ENCODE results near the gene MTHFSD.

Gene MTHFSD

GRCh38 chr16:86562356-86562755, 7.3 kb upstream of the MTHFSD start:
- H3K27ac ChIP-seq: no peak overlapping the region
- TF ChIP-seq ZFX (IDR thresholded peaks at IDR 0.05; ENCODE audit: borderline replicate concordance) (no peak), CTCF (IDR thresholded peaks at IDR 0.05) (no peak)

DNA sequence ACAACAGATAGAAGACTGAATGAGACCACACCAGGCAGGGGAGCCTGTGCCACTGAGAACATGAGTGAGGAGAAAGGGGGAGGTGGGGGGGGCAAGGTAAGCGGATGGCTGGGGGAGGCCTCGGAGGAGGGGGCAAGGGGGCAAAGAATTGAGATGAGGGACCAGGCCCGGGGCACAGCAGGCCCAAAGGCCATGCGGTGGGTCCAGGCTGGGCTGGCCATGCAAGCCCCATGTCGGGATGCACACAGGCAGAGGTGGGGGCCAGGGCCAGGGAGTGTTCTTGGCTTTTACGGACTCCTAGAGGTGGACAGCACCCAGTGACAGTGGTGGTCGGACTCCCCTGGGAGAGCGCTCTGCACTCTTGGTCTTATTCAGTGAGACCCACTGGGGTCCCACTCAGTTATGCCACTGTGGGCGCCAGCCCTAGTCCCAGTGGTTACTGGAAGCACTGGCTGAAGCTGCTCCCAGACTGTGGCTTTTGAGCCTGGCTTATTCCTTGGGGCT, 4.8 kb upstream of the MTHFSD start:
- H3K27ac ChIP-seq: no peak overlapping the region
- TF ChIP-seq CTCF (IDR thresholded peaks at IDR 0.05) (no peak), ZFX (IDR thresholded peaks at IDR 0.05; ENCODE audit: borderline replicate concordance) (no peak)

DNA sequence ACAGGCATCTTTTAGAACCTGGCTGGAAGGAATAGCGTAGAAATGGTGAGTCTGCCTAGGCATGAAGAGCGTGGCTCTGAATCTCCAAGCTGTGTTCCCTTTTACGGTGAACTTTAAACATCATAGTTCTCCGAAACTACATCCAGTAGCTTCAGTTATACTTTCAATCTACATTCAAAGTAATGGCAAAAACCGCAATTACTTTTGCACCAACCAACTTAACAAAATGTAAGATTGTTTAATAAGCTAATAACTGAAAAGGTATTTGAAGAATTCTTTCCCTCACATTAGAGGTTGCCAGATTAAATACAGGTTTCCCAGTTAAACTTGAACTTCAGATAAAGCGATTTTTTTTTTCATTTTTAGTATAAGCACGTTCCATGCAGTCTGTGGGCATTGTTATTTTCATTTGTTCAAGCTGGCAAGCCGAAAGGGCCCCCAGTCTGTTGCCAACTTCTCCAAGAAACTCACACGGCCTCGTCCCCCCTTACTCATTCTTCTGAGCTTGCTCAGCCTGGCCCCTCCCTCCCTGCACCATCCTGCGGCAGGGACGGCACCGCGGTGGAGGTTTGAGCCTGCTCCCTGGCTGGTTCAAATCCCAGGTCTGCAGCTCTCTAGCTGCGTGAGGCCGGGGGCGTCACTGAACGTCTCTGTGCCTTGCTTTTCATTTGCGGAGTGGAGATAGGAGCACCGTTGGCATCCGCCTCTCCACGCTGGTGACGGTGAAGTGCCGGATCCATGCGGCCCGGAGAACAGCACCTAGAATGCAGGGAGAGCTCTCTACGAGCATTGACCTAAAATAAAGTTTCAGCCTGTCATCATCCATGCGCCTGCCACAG, 3.5 kb upstream of the MTHFSD start:
- TF ChIP-seq CTCF (IDR thresholded peaks at IDR 0.05) (no peak), ZFX (IDR thresholded peaks at IDR 0.05; ENCODE audit: borderline replicate concordance) (no peak)
- no peak overlapping the region for H3K27ac ChIP-seq

DNA sequence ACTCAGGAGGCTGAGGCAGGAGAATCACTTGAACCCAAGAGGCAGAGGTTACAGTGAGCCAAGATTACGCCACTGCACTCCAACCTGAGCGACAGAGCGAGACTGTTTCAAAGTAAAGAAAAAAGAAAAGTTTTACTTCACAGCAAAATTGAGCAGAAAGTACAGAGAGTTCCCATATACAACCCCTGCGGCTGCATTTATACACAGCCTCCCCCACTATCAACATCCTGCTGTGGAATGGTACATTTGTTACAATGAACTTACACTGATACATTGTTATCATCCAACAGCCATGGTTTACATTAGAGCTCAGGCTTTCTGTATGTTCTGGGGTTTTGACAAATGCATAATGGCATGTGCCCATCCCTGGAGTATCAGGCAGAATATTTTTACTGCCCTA, 2.6 kb upstream of the MTHFSD start:
- TF ChIP-seq ZFX (IDR thresholded peaks at IDR 0.05; ENCODE audit: borderline replicate concordance) (no peak), CTCF (IDR thresholded peaks at IDR 0.05) (no peak)
- H3K27ac ChIP-seq: no peak overlapping the region

GRCh38 chr16:86556576-86556975, 1.5 kb upstream of the MTHFSD start:
- TF ChIP-seq ZFX (IDR thresholded peaks at IDR 0.05; ENCODE audit: borderline replicate concordance) (no peak), CTCF (IDR thresholded peaks at IDR 0.05) (no peak)
- no peak overlapping the region for H3K27ac ChIP-seq

- H3K27ac ChIP-seq: no peak overlapping the region
Measured at GRCh38 chr16:86555704-86556075, 655 bp upstream of the MTHFSD start.

More at GRCh38 chr16:86555704-86556075, 655 bp upstream of the MTHFSD start:
- TF ChIP-seq CTCF (IDR thresholded peaks at IDR 0.05) (no peak), ZFX (IDR thresholded peaks at IDR 0.05; ENCODE audit: borderline replicate concordance) (no peak)

Measured in 22Rv1 (cell line).